Measurements from ENCODE around the gene NUP160. TPM values are rescaled to one million over a fixed set of nuclear protein-coding genes. Genes with fewer than 3 reads are reported as not detected.
"Not testable (repeated sequence)": the region's sequence is repeated elsewhere in the genome, so short reads cannot be mapped to it uniquely, and the experiment has no call there.

NUP160 gene
- total and polyA plus RNA-seq, 2 donors = 18.8 to 89.7 TPM

DNA sequence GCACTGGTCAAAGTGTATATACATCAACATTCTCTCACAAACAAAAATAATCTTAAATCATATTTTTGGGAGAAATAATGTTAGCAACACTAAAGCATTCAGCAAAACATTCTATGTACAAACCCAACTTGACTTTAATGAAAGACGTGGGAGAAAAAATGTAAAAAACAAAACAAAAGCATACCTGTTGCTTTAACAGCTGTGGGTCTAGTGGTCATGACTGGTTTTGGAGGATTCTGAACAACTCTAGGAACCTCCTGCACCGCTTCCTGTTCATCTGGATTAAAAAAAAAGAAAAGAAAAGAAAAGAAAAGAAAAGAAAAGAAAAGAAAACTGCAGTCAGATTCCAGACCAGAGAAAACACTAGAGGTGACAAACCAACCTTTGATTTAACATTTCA lies 83.1 kb downstream of the NUP160 start:
- WGBS = 68% methylated on average over 2 of the region's 2 CpGs
- Histone ChIP-seq H3K36me3 (ENCODE audit: insufficient read depth) (no peaks in the 10 kb centered on the region), H3K4me3 (ENCODE audit: low read depth, low read length) (no peak overlapping the region), H3K4me1 (ENCODE audit: insufficient read depth) (peaks cover 2% of the 10 kb centered on the region), H3K27ac (ENCODE audit: low read depth) (no peak overlapping the region)
- no peak for DNase-seq (ENCODE audit: extremely low spot score)

DNA sequence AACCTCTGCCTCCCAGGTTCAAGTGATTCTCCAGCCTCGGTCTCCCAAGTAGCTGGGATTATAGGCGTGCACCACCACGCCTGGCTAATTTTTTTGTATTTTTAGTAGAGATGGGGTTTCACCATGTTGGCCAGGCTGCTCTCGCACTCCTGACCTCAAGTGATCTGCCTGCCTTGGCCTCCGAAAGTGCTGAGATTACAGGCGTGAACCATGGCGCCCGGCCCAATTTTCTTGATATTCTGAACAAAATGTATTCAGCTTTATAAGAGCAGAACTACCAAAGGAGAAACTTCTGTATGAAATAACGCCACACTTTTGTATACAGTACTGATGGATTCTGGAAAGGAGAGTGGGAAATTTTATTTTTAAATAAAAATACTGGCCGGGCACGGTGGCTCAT lies 88.9 kb downstream of the NUP160 start:
- DNase-seq (ENCODE audit: extremely low spot score); H3K27ac ChIP-seq (ENCODE audit: low read depth); H3K36me3 ChIP-seq (ENCODE audit: insufficient read depth); H3K4me3 ChIP-seq (ENCODE audit: low read depth, low read length); H3K4me1 ChIP-seq (ENCODE audit: insufficient read depth): not testable (repeated sequence)
- WGBS = 93% methylated on average over 11 of the region's 11 CpGs

DNA sequence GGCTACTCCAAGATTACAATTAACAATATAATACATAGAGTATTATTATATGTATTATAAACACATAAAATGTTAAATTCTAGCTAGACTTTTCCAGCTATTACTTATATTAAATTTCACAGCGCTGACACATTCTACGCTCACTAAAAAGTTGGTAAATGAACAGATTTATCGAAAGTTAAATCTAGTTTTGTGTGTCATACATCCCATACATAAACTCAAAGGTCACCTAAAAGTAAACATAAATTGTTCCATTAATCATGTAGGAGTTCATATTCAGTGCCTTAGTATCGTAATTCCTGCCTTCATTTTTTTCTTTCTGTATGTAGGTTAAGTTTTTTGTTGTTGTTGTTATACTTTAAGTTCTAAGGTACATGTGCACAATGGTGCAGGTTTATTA lies 91.9 kb downstream of the NUP160 start:
- H3K27ac ChIP-seq (ENCODE audit: low read depth) = no peak overlapping the region
- peaks cover 10% of the 10 kb centered on the region for H3K36me3 ChIP-seq (ENCODE audit: insufficient read depth)
- H3K4me1 ChIP-seq (ENCODE audit: insufficient read depth) = no peaks in the 10 kb centered on the region
- H3K4me3 ChIP-seq (ENCODE audit: low read depth, low read length) = no peak overlapping the region
- WGBS = 96% methylated on average over 4 of the region's 4 CpGs
- no peak for DNase-seq (ENCODE audit: extremely low spot score)

GRCh38 chr11:47750725-47751124 lies 97.4 kb downstream of the NUP160 start:
- H3K27ac ChIP-seq (ENCODE audit: low read depth) = no peak overlapping the region
- DNase-seq (ENCODE audit: extremely low spot score) = no peak
- H3K36me3 ChIP-seq (ENCODE audit: insufficient read depth) = peaks cover 13% of the 10 kb centered on the region
- no peak overlapping the region for H3K4me3 ChIP-seq (ENCODE audit: low read depth, low read length)
- 88% methylated on average over 5 of the region's 5 CpGs for WGBS
- no peaks in the 10 kb centered on the region for H3K4me1 ChIP-seq (ENCODE audit: insufficient read depth)

DNA sequence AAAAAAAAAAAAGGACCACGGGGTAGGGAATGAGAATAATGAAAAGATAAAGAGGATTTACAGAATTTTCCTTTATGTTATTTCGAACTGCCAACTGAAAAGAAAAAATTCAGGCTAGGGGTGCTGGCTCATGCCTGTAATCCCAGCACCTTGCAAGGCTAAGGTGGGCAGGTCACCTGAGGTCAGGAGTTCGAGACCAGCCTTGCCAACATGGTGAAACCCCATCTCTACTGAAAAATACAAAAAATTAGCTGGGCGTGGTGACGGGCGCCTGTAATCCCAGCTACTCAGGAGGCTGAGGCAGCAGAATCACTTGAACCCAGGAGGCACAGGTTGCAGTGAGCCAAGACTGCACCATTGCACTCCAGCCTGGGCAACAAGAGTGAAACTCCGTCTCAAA lies 105.7 kb downstream of the NUP160 start:
- not testable (repeated sequence) for H3K36me3 ChIP-seq (ENCODE audit: insufficient read depth); H3K27ac ChIP-seq (ENCODE audit: low read depth); H3K4me1 ChIP-seq (ENCODE audit: insufficient read depth); DNase-seq (ENCODE audit: extremely low spot score); H3K4me3 ChIP-seq (ENCODE audit: low read depth, low read length)
- 90% methylated on average over 7 of the region's 7 CpGs for WGBS

DNA sequence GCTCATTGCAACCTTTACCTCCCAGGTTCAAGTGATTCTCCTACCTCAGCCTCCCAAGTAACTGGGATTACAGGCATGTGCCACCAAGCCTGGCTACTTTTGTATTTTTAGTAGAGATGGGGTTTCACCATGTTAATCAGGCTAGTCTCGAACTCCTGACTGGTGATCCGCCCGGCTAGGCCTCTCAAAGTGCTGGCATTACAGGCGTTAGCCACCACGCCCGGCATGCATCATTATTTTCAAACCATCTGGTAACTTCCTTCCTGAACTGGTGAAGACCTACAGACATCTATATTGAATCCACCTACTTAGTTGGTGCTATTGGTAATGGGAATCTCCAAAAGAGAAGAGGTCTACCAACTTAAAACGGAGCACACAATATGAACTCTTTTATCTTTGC lies 110.3 kb downstream of the NUP160 start:
- WGBS = 89% methylated on average over 7 of the region's 7 CpGs
- not testable (repeated sequence) for H3K4me3 ChIP-seq (ENCODE audit: low read depth, low read length); DNase-seq (ENCODE audit: extremely low spot score); H3K27ac ChIP-seq (ENCODE audit: low read depth); H3K4me1 ChIP-seq (ENCODE audit: insufficient read depth); H3K36me3 ChIP-seq (ENCODE audit: insufficient read depth)

DNA sequence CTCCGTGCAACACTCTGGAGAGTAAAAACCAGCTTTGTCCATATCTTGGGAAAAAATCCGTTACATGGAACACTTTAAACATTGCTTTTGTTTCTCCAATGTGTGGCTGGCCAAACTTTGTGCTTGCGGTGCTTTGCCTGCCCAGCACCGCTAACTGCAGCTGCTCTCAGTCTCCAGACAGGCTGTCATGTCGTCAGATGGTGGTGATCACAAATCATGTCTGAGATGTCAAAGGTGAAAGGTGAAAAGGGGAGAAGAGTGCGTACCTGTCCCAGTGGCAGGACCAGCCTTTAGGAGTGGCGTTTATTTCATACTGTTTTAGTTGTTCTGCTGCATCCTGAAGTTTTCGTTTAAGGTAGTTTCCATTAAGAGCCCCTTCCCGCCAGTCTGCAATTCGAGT lies 115.9 kb downstream of the NUP160 start:
- H3K4me3 ChIP-seq (ENCODE audit: low read depth, low read length) = no peak overlapping the region
- 78% methylated on average over 10 of the region's 10 CpGs for WGBS
- peaks cover 6% of the 10 kb centered on the region for H3K36me3 ChIP-seq (ENCODE audit: insufficient read depth)
- no peaks in the 10 kb centered on the region for H3K4me1 ChIP-seq (ENCODE audit: insufficient read depth)
- H3K27ac ChIP-seq (ENCODE audit: low read depth) = no peak overlapping the region
- DNase-seq (ENCODE audit: extremely low spot score) = no peak

DNA sequence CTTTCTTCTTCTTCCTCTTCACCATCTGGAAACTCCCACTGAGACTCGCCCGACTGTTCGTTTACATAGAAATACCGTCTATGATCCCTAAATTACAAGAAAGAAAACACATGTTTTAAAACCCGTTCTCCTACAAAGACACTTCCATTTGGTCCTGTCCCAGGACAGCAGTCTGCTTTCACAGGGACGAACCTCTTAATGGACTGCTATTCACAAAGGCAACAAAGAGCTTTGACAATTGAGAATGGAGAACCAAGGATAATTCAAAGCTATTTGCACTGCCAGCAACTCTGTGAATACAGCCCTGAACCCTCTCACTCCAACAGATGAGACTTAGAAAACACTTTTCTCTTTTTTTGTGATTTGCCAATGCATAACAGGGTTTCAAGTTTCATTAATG lies 116.7 kb downstream of the NUP160 start:
- H3K4me3 ChIP-seq (ENCODE audit: low read depth, low read length) = no peak overlapping the region
- 39% methylated on average over 6 of the region's 6 CpGs for WGBS
- H3K27ac ChIP-seq (ENCODE audit: low read depth) = no peak overlapping the region

More for the DNA sequence above, 116.7 kb downstream of the NUP160 start:
- Histone ChIP-seq H3K4me1 (ENCODE audit: insufficient read depth) (no peaks in the 10 kb centered on the region), H3K36me3 (ENCODE audit: insufficient read depth) (peaks cover 6% of the 10 kb centered on the region)
- no peak for DNase-seq (ENCODE audit: extremely low spot score)

Small RNA genes within 50 kb of the gene (small RNA-seq; reads per million reads assigned to genes)
- gene AC021443.1 = not detected
- gene RF00019 = not detected
- gene RNA5SP340 = not detected

Other genes starting within 250 kb of the NUP160 start
- gene MTCH2, start 205.8 kb downstream of the NUP160 start, total RNA-seq = 47.6 TPM
- 49.5 TPM for gene MTCH2, start 205.8 kb downstream of the NUP160 start, polyA plus RNA-seq
- gene AGBL2, start 133.0 kb downstream of the NUP160 start, total RNA-seq = 3.5 TPM
- 1.6 TPM for gene AGBL2, start 133.0 kb downstream of the NUP160 start, polyA plus RNA-seq
- gene FNBP4, start 81.0 kb downstream of the NUP160 start, total RNA-seq = 218 TPM
- gene FNBP4, start 81.0 kb downstream of the NUP160 start, polyA plus RNA-seq = 56.6 TPM
- 18.2 TPM for gene PTPRJ, start 132.2 kb upstream of the NUP160 start, total RNA-seq
- 3.1 TPM for gene PTPRJ, start 132.2 kb upstream of the NUP160 start, polyA plus RNA-seq